GM12874 (cell line): ENCODE results near the gene OPN5.

Experiments
- CTCF ChIP-seq: IDR thresholded peaks from 2 replicates; pipeline ENCODE4 v1.5.1; 2011; ENCODE audit warnings: low read depth, mild to moderate bottlenecking, control low read depth, low read length, moderate library complexity; ENCODE audit not compliant: insufficient read depth

Gene OPN5

GRCh38 chr6:47862731-47863130 lies 80.9 kb downstream of the OPN5 start:
- TF ChIP-seq CTCF: no peak

GRCh38 chr6:47865206-47865605 lies 83.4 kb downstream of the OPN5 start:
- no peak for TF ChIP-seq CTCF

GRCh38 chr6:47875593-47875992 lies 93.8 kb downstream of the OPN5 start:
- TF ChIP-seq CTCF: no peak
